Sciatic nerve (tissue), 2 donors: ENCODE data around the gene STAT2. TPM values are rescaled to one million over a fixed set of nuclear protein-coding genes. Genes with fewer than 3 reads are reported as not detected.

Experiments used
- ATAC-seq: fragments of 200-7000 bp; cut with Tn5 transposase; one replicate; pipeline ENCODE4 v1.9.1; 2020; ENCODE audit warnings: mild to moderate bottlenecking, moderate library complexity
- DNase-seq: peaks from one replicate; pipeline ENCODE4 v3.0.0-alpha.2; 2020; ENCODE audit warnings: low spot score
- intact Hi-C: fragments of 100-400 bp; cut with DNase I; formaldehyde crosslinking; loops from one replicate; pipeline ENCODE4 v1.14.2; 2022
- total RNA-seq: library from RNA; stranded (reverse); fragmentation: NEBNext Ultra II Directional; extraction: Animal tissue kit (Norgen Biotek cat#: 25700); gene quantifications from one replicate; pipeline ENCODE4 v1.2.1, GENCODE V29; 2021
- donor health status: DM: no; HTN: no; CAD: no.
- donor health status: DM: no; HTN: no; CAD: no.

STAT2 gene
- total RNA-seq, 1 donor from 2014 or later = 195 TPM

GRCh38 chr12:56300644-56301464 lies 59.1 kb downstream of the STAT2 start:
- DNase-seq = no peak
- intact Hi-C loops = no loop called here

GRCh38 chr12:56299853-56300643 lies 59.9 kb downstream of the STAT2 start, which contains the start of gene CS:
CS (minus strand) TSS chr12:56300330; CDS start chr12:56300201, 129 bp downstream.
- ATAC-seq (peak; percentile 99), DNase-seq (peak; percentile 99)
- intact Hi-C loops = no loop called here

More at GRCh38 chr12:56300644-56301464, 59.1 kb downstream of the STAT2 start:
- peak; percentile 41 for ATAC-seq

- DNase-seq = no peak
- intact Hi-C loops = no loop called here
- ATAC-seq = peak; percentile 14
Observed at GRCh38 chr12:56299308-56299852, 60.5 kb downstream of the STAT2 start.

- intact Hi-C loops = no loop called here
- no peak for DNase-seq
- ATAC-seq = no peak
Observed at GRCh38 chr12:56298828-56299227, 61.1 kb downstream of the STAT2 start.

GRCh38 chr12:56297400-56297799 lies 62.5 kb downstream of the STAT2 start:
- ATAC-seq (no peak), DNase-seq (no peak)
- intact Hi-C loops = no loop called here

GRCh38 chr12:56296295-56296694 lies 63.6 kb downstream of the STAT2 start:
- intact Hi-C loops = no loop called here
- DNase-seq = no peak
- ATAC-seq = no peak

- DNase-seq = no peak
- intact Hi-C loops = no loop called here
- ATAC-seq = no peak
Observed at GRCh38 chr12:56293795-56294194, 66.1 kb downstream of the STAT2 start.

Other genes starting within 250 kb of the STAT2 start
- gene RPL41, start 243.5 kb downstream of the STAT2 start, total RNA-seq = 2,818 TPM
- gene ZC3H10, start 241.8 kb downstream of the STAT2 start, total RNA-seq = 9.0 TPM
- gene ESYT1, start 231.8 kb downstream of the STAT2 start, total RNA-seq = 85.9 TPM
- 40.0 TPM for gene MYL6B, start 207.5 kb downstream of the STAT2 start, total RNA-seq
- gene MYL6, start 201.7 kb downstream of the STAT2 start, total RNA-seq = 993 TPM
- gene SMARCC2, start 170.6 kb downstream of the STAT2 start, total RNA-seq = 160 TPM
- gene RNF41, start 138.2 kb downstream of the STAT2 start, total RNA-seq = 40.7 TPM
- 18.5 TPM for gene NABP2, start 135.8 kb downstream of the STAT2 start, total RNA-seq
- 0.80 TPM for gene SLC39A5, start 130.1 kb downstream of the STAT2 start, total RNA-seq
- gene ANKRD52, start 101.7 kb downstream of the STAT2 start, total RNA-seq = 40.1 TPM
- 8.3 TPM for gene COQ10A, start 93.2 kb downstream of the STAT2 start, total RNA-seq
- 106 TPM for gene CS, start 59.8 kb downstream of the STAT2 start, total RNA-seq
- 87.3 TPM for gene CNPY2, start 44.1 kb downstream of the STAT2 start, total RNA-seq
- gene PAN2, start 26.1 kb downstream of the STAT2 start, total RNA-seq = 101 TPM
- gene IL23A, start 21.2 kb downstream of the STAT2 start, total RNA-seq = not detected
- gene APOF, start 2.8 kb upstream of the STAT2 start, total RNA-seq = not detected
- 4.4 TPM for gene TIMELESS, start 89.3 kb upstream of the STAT2 start, total RNA-seq
- not detected for gene MIP, start 94.5 kb upstream of the STAT2 start, total RNA-seq
- 2.9 TPM for gene SPRYD4, start 108.5 kb upstream of the STAT2 start, total RNA-seq
- gene GLS2, start 128.1 kb upstream of the STAT2 start, total RNA-seq = 0.98 TPM
- gene RBMS2, start 161.7 kb upstream of the STAT2 start, total RNA-seq = 90.6 TPM